ENCODE data around the gene RPN2. TPM values are rescaled to one million over a fixed set of nuclear protein-coding genes. Genes with fewer than 3 reads are reported as not detected.
A peak's percentile ranks its signal among the peaks of the same experiment; 100 is the strongest.

Gene RPN2
- total RNA-seq, 1 donor = 159 TPM

DNA sequence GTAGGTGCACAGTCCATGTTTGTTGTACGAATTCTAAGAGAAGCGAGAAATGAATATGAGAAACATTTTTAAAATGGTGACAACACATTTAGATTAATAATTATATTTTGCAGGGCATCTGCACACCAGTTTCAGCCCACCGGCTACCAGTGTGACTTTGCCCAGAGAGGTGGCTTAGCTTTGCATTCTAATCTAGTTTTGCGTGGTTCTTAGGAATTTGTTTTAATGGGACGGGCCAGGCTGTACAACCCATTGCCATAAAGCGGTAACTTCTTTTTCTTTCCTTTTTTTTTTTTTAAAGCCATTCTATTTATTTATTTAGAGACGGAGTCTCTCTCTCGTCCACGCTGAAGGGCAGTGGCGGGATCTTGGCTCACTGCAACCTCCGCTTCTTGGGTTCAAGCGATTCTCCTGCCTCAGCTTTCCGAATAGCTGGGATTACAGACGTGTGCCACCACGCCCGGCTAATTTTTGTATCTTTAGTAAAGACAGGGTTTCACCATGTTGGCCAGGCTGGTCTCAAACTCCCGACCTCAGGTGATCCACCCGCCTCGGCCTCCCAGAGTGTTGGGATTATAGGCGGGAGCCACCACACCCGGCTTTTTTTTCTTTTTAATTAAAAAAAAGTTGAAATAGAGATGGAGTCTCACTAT, 111.2 kb downstream of the RPN2 start:
- DNase-seq (ENCODE audit: low read depth) = no peak
- peak overlapping the region; percentile 90 for H3K4me3 ChIP-seq (ENCODE audit: low read depth, low read length)
- TF ChIP-seq, protein P1, sequence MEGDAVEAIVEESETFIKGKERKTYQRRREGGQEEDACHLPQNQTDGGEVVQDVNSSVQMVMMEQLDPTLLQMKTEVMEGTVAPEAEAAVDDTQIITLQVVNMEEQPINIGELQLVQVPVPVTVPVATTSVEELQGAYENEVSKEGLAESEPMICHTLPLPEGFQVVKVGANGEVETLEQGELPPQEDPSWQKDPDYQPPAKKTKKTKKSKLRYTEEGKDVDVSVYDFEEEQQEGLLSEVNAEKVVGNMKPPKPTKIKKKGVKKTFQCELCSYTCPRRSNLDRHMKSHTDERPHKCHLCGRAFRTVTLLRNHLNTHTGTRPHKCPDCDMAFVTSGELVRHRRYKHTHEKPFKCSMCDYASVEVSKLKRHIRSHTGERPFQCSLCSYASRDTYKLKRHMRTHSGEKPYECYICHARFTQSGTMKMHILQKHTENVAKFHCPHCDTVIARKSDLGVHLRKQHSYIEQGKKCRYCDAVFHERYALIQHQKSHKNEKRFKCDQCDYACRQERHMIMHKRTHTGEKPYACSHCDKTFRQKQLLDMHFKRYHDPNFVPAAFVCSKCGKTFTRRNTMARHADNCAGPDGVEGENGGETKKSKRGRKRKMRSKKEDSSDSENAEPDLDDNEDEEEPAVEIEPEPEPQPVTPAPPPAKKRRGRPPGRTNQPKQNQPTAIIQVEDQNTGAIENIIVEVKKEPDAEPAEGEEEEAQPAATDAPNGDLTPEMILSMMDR (IDR thresholded peaks at IDR 0.05; ENCODE audit: insufficient read depth, low read length) = no peak

Other genes with a start within 250 kb of the RPN2 start
- 32.7 and 41.8 TPM in 2 replicates for gene SAMHD1, start 227.6 kb upstream of the RPN2 start, total RNA-seq (ENCODE audit: low replicate concordance)
- gene RBL1, start 83.3 kb upstream of the RPN2 start, total RNA-seq (ENCODE audit: low replicate concordance) = 15.9 and 31.9 TPM in 2 replicates
- gene MROH8, start 218 bp downstream of the RPN2 start, total RNA-seq (ENCODE audit: low replicate concordance) = 0.49 and 3.1 TPM in 2 replicates
- not detected in 2 replicates for gene GHRH, start 82.5 kb downstream of the RPN2 start, total RNA-seq (ENCODE audit: low replicate concordance)
- 12.8 and 27.6 TPM in 2 replicates for gene MANBAL, start 110.3 kb downstream of the RPN2 start, total RNA-seq (ENCODE audit: low replicate concordance)
- 11.0 and 19.1 TPM in 2 replicates for gene SRC, start 166.8 kb downstream of the RPN2 start, total RNA-seq (ENCODE audit: low replicate concordance)